K562 (cell line): Measurements from ENCODE around the gene TBXA2R. TPM values are rescaled to one million over a fixed set of nuclear protein-coding genes. Genes with fewer than 3 reads are reported as not detected.
"Not testable (repeated sequence)": the region's sequence is repeated elsewhere in the genome, so short reads cannot be mapped to it uniquely, and the experiment has no call there.

Experiments
- ATAC-seq: fragments of 200-7000 bp; cut with Tn5 transposase; 3 replicates; pipeline ENCODE4 v1.9.1; 2020; ENCODE audit warnings: moderate library complexity
- BruUV-seq: library from RNA; stranded (reverse); fragments of 400-500 nt; replicated peaks from 2 replicates; lab custom pipeline; 2021; lab: Mats Ljungman, UMichigan
- CTCF ChIA-PET: fragments of 300-600 bp; formaldehyde crosslinking; extraction: SDS; loops from one replicate; lab custom pipeline; 2021; ENCODE audit warnings: low intra/inter-chr PET ratio; lab: Yijun Ruan, JAX
- POLR2A ChIA-PET: fragments of 300-600, 350-650 bp; sonication (Branson Sonifier 250); formaldehyde crosslinking; extraction: SDS; loops from one replicate; lab custom pipeline; 2021; ENCODE audit warnings: antibody characterized with exemption, inconsistent platforms; lab: Yijun Ruan, JAX
- DNase-seq, 4 experiments: peaks; one replicate each; pipeline versions ENCODE4 v3.0.0 to v3.0.0-alpha.2; 2011 to 2018; ENCODE audit warnings: low spot score in 3 of 4, mixed read lengths in 3 of 4; ENCODE audit errors: extremely low read depth in 1 of 4
- FAIRE-seq: peaks from 2 replicates; lab custom pipeline; 2011; peaks lifted over from hg19 to GRCh38; lab: Jason Lieb, UNC
- H2AFZ ChIP-seq: 2 replicates; pipeline ENCODE4 v1.6.0; 2011; ENCODE audit warnings: low read depth, low read length, control low read depth, inconsistent platforms
- H3K27ac ChIP-seq: fragments of 200-600 bp; 3 replicates; pipeline ENCODE4 v1.8.0; 2011; ENCODE audit warnings: low read depth, mild to moderate bottlenecking, control low read depth, inconsistent platforms, low read length, moderate library complexity, mixed read lengths; ENCODE audit errors: extremely low read depth
- H3K27me3 ChIP-seq, 2 experiments: fragments of 300-600 bp in 1 of 2; 2 replicates in 1 of 2; 3 replicates in 1 of 2; pipeline versions ENCODE4 v1.6.0 to v1.8.0; 2011; ENCODE audit warnings: inconsistent platforms in 2 of 2, low read length in 2 of 2, mild to moderate bottlenecking in 1 of 2, mixed read lengths in 1 of 2, moderate library complexity in 1 of 2; ENCODE audit not compliant: control insufficient read depth in 2 of 2, insufficient read depth in 2 of 2
- H3K36me3 ChIP-seq: fragments of 300-600 bp; 3 replicates; pipeline ENCODE4 v1.8.0; 2011; ENCODE audit warnings: mild to moderate bottlenecking, low read length, inconsistent platforms; ENCODE audit not compliant: control insufficient read depth, insufficient read depth
- H3K4me1 ChIP-seq, 2 experiments: fragments of 200-600 bp in 1 of 2; replicated peaks in 1 of 2; 2 replicates in 1 of 2; 3 replicates in 1 of 2; pipeline versions ENCODE4 v1.5.1 to v1.8.0; 2011; ENCODE audit warnings: inconsistent platforms in 2 of 2, low read length in 2 of 2, mild to moderate bottlenecking in 1 of 2, mixed read lengths in 1 of 2, moderate library complexity in 1 of 2; ENCODE audit not compliant: control insufficient read depth in 2 of 2, insufficient read depth in 2 of 2
- H3K4me2 ChIP-seq: 2 replicates; pipeline ENCODE4 v1.6.1; 2011; ENCODE audit warnings: low read length, control low read depth, inconsistent platforms, mixed read lengths; ENCODE audit not compliant: insufficient read depth
- H3K4me3 ChIP-seq: fragments of 200-600 bp; sonication (generic), shearing (Covaris generic); 2 replicates; pipeline ENCODE4 v1.5.1; 2016; ENCODE audit warnings: control low read depth, inconsistent platforms
- H3K79me2 ChIP-seq: fragments of 200-600 bp; 3 replicates; pipeline ENCODE4 v1.8.0; 2011; ENCODE audit warnings: low read length, inconsistent platforms; ENCODE audit not compliant: control insufficient read depth, insufficient read depth
- H3K9ac ChIP-seq, 2 experiments: 2 replicates each; pipeline versions ENCODE4 v1.6.0 to v1.6.1; 2011; ENCODE audit warnings: low read depth in 2 of 2, low read length in 2 of 2, control low read depth in 1 of 2, inconsistent platforms in 1 of 2, mild to moderate bottlenecking in 1 of 2, mixed read lengths in 1 of 2; ENCODE audit not compliant: insufficient read depth in 1 of 2
- H3K9me1 ChIP-seq: one replicate; pipeline ENCODE4 v1.6.0; 2011; ENCODE audit warnings: inconsistent platforms, mild to moderate bottlenecking, low read length, moderate library complexity; ENCODE audit not compliant: control insufficient read depth, insufficient read depth
- H3K9me3 ChIP-seq: replicated peaks from 2 replicates; pipeline ENCODE4 v1.5.1; 2011; ENCODE audit warnings: low read depth, low read length, inconsistent platforms; ENCODE audit not compliant: control insufficient read depth, insufficient read depth
- H4K20me1 ChIP-seq: replicated peaks from 2 replicates; pipeline ENCODE4 v1.6.1; 2011; ENCODE audit warnings: low read length, inconsistent platforms, mixed read lengths; ENCODE audit not compliant: control insufficient read depth, insufficient read depth
- RBM25 ChIP-seq: fragments of 200-400 bp; formaldehyde crosslinking; IDR thresholded peaks from 2 replicates; pipeline ENCODE4 v1.6.1; 2018; ENCODE audit warnings: low read length, low read depth, moderate library complexity; ENCODE audit not compliant: severe bottlenecking
- TFAP4 ChIP-seq: sonication (generic); formaldehyde crosslinking; IDR thresholded peaks from 2 replicates; pipeline ENCODE4 v1.8.0; 2022; ENCODE audit warnings: missing genetic modification reagents, mild to moderate bottlenecking, moderate library complexity, borderline replicate concordance
- ZNF121 ChIP-seq: sonication (generic); formaldehyde crosslinking; conservative IDR thresholded peaks from 2 replicates; pipeline ENCODE4 v1.8.0; 2022; ENCODE audit warnings: missing genetic modification reagents
- WGBS: fragments of 100-300 bp; shearing (Covaris generic); methylation state at CpG from one replicate; pipeline ENCODE4 v1.1.6; 2016; ENCODE audit warnings: low coverage, mixed read lengths; ENCODE audit not compliant: insufficient coverage; ENCODE audit errors: missing lambda C conversion rate; 5-methylcytosine and 5-hydroxymethylcytosine counted together
- in situ Hi-C: fragments of 300-500 bp; cut with MboI; formaldehyde crosslinking; loops from 4 replicates; pipeline ENCODE4 v1.15.0; 2018; ENCODE audit warnings: inconsistent platforms, mixed read lengths
- intact Hi-C: fragments of 100-400 bp; cut with micrococcal nuclease; formaldehyde crosslinking; loops from 2 replicates; pipeline ENCODE4 v1.14.2; 2022
- polyA plus RNA-seq, 8 experiments: library from polyadenylated mRNA; depleted of rRNA in 4 of 8; stranded (reverse) in 5 of 8; unstranded in 3 of 8; fragments of >200 nt; fragmentation: Nextera tagmentation in 2 of 8; fragmentation: Illumina TruSeq in 1 of 8; extraction: Ambion mirVana in 2 of 8; extraction: Trizol in 1 of 8; gene quantifications; 2 replicates each; pipeline versions ENCODE4 v1.2.1 to v1.2.3, GENCODE V29; 2011 to 2014; ENCODE audit warnings: inconsistent platforms in 1 of 8, missing spikeins in 1 of 8
- total RNA-seq, 7 experiments: library from RNA; depleted of rRNA in 6 of 7; stranded (reverse); fragments of >200 nt in 6 of 7; fragmentation: Illumina TruSeq in 2 of 7; extraction: Trizol in 2 of 7; gene quantifications; 2 replicates each; pipeline versions ENCODE4 v1.2.1 to v1.2.3, GENCODE V29; 2011 to 2021; ENCODE audit warnings: low replicate concordance in 1 of 7

TBXA2R gene
- total and polyA plus RNA-seq, 9 of the 15 experiments (the other 6 are each of a cell fraction or from before 2014, with no cell fraction given), result 1.5 to 24.0 (median 2.8) TPM

DNA sequence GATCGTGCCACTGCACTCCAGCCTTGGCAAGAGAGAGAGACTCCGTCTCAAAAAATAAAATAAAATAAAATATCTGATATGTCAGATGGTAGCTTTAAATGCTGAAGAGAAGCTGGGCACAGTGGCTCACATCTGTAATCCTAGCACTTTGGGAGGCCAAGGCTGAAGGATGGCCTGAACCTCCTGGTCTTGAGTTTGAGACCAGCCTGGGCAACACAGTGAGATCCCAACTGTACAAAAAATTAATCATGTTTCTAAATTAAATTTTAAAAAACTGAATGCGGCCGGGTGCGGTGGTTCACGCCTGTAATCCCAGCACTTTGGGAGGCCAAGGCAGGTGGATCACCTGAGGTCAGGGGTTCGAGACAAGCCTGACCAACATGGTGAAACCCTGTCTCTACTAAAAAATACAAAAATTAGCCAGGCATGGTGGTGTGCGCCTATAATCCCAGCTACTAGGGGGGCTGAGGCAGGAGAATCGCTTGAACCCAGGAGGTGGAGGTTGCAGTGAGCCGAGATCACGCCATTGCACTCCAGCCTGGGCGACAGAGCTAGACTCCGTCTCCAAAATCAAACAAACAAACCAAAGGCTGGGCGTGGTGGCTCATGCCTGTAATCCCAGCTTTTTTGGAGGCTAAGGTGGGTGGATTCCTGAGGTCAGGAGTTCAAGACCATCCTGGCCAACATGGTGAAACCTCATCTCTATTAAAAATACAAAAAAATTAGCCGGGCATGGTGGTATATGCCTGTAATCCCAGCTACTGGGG, 22.5 kb downstream of the TBXA2R start:
- 78% methylated on average over 15 of the region's 15 CpGs for WGBS
- H3K79me2 ChIP-seq, H3K9me1 ChIP-seq, FAIRE-seq, CTCF ChIA-PET, H3K4me2 ChIP-seq, H2AFZ ChIP-seq, H3K9me3 ChIP-seq, H3K27ac ChIP-seq, ATAC-seq, intact Hi-C loops, BruUV-seq, H4K20me1 ChIP-seq, in situ Hi-C loops, H3K4me3 ChIP-seq, H3K9ac ChIP-seq, H3K36me3 ChIP-seq, DNase-seq, H3K27me3 ChIP-seq: not testable (repeated sequence)
- H3K4me1 ChIP-seq, result peaks cover 16 to 39% of the 10 kb centered on the region in 2 experiments
- peak; percentile 89 for TF ChIP-seq ZNF121 (CRISPR knock-in tag)
- POLR2A ChIA-PET, result interaction anchor here (1.2 kb wide), 1 partner anchor 8 kb away, joined by 6 read pairs; no protein-coding TSS in a partner anchor

DNA sequence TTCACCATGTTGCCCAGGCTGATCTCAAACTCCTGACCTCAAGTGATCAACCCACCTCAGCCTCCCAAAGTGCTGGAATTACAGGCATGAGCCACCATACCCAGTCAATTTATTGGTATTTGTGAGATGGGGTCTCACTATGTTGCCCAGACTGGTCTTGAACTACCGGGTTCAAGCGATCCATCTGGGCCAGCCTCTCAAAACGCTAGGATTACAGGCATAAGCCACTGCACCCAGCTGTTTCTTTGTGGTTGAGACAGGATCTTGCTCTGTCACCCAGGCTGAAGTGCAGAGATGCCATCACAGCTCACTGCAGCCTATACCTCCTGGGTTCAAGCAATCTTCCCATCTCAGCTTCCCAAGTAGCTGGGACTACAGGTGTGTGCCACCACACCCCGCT, 24.9 kb downstream of the TBXA2R start:
- BruUV-seq, ATAC-seq, FAIRE-seq, H3K9ac ChIP-seq, H2AFZ ChIP-seq, CTCF ChIA-PET, H3K27ac ChIP-seq, intact Hi-C loops, H3K4me2 ChIP-seq, H3K9me1 ChIP-seq, H3K79me2 ChIP-seq, H3K4me3 ChIP-seq, H3K27me3 ChIP-seq, H3K9me3 ChIP-seq, in situ Hi-C loops, H4K20me1 ChIP-seq, DNase-seq: not testable (repeated sequence)
- POLR2A ChIA-PET, result interaction anchor here (2.6 kb wide), 1 partner anchor 10 kb away, joined by 14 read pairs; no protein-coding TSS in a partner anchor
- Histone ChIP-seq H3K4me1 (peaks cover 21 to 56% of the 10 kb centered on the region in 2 experiments), H3K36me3 (peaks cover 13% of the 10 kb centered on the region; the same call in 1 of the 3 replicates)
- peak; percentile 84 for TF ChIP-seq ZNF121 (CRISPR knock-in tag)
- TF ChIP-seq TFAP4 (CRISPR knock-in tag), result peak; percentile 59; the same call in 1 of the 2 replicates
- peak; percentile 4 for TF ChIP-seq RBM25
- 56% methylated on average over 4 of the region's 4 CpGs for WGBS
